Natural killer cell treated with Interleukin-12 subunit alpha and Interleukin-12 subunit beta and Interleukin-15 and Interleukin-18, amount 100 ng/mL, for 72 hours (primary cell): ENCODE data around the gene ARHGEF4. TPM values are rescaled to one million over a fixed set of nuclear protein-coding genes. Genes with fewer than 3 reads are reported as not detected.

Experiments used
- ATAC-seq, 2 donors: fragments of 150-1000 bp; cut with Tn5 transposase in 1 of 2; sonication (Bioruptor Pico), chemical (Tn5 transposase) in 1 of 2; 2 replicates each; pipeline ENCODE4 v1.10.0; 2021
- DNase-seq: peaks from one replicate; pipeline ENCODE4 v3.0.0; 2022; ENCODE audit warnings: low spot score
- H3K27ac Mint-ChIP-seq, 2 donors: 1 replicate in 1 of 2; 2 replicates in 1 of 2; pipeline ENCODE4 v1.8.0; 2022; ENCODE audit warnings: mixed read lengths in 2 of 2, mild to moderate bottlenecking in 1 of 2, moderate library complexity in 1 of 2
- H3K27me3 Mint-ChIP-seq, 2 donors: 1 replicate in 1 of 2; 2 replicates in 1 of 2; pipeline ENCODE4 v1.8.0; 2022; ENCODE audit warnings: mixed read lengths in 2 of 2
- H3K36me3 Mint-ChIP-seq: one replicate; pipeline ENCODE4 v1.8.0; 2022; ENCODE audit warnings: mixed read lengths
- H3K4me1 Mint-ChIP-seq, 2 donors: 1 replicate in 1 of 2; 2 replicates in 1 of 2; pipeline ENCODE4 v1.8.0; 2022; ENCODE audit warnings: low read depth in 2 of 2, mixed read lengths in 2 of 2, mild to moderate bottlenecking in 1 of 2
- H3K4me3 Mint-ChIP-seq: one replicate; pipeline ENCODE4 v1.8.0; 2022; ENCODE audit warnings: mixed read lengths
- H3K9me3 Mint-ChIP-seq: 2 replicates; pipeline ENCODE4 v1.8.0; 2022; ENCODE audit warnings: mixed read lengths
- total RNA-seq, 2 donors: library from RNA; stranded (reverse); gene quantifications; one replicate each; pipeline ENCODE4 v1.2.3, GENCODE V29; 2022

ARHGEF4 gene, protein sequence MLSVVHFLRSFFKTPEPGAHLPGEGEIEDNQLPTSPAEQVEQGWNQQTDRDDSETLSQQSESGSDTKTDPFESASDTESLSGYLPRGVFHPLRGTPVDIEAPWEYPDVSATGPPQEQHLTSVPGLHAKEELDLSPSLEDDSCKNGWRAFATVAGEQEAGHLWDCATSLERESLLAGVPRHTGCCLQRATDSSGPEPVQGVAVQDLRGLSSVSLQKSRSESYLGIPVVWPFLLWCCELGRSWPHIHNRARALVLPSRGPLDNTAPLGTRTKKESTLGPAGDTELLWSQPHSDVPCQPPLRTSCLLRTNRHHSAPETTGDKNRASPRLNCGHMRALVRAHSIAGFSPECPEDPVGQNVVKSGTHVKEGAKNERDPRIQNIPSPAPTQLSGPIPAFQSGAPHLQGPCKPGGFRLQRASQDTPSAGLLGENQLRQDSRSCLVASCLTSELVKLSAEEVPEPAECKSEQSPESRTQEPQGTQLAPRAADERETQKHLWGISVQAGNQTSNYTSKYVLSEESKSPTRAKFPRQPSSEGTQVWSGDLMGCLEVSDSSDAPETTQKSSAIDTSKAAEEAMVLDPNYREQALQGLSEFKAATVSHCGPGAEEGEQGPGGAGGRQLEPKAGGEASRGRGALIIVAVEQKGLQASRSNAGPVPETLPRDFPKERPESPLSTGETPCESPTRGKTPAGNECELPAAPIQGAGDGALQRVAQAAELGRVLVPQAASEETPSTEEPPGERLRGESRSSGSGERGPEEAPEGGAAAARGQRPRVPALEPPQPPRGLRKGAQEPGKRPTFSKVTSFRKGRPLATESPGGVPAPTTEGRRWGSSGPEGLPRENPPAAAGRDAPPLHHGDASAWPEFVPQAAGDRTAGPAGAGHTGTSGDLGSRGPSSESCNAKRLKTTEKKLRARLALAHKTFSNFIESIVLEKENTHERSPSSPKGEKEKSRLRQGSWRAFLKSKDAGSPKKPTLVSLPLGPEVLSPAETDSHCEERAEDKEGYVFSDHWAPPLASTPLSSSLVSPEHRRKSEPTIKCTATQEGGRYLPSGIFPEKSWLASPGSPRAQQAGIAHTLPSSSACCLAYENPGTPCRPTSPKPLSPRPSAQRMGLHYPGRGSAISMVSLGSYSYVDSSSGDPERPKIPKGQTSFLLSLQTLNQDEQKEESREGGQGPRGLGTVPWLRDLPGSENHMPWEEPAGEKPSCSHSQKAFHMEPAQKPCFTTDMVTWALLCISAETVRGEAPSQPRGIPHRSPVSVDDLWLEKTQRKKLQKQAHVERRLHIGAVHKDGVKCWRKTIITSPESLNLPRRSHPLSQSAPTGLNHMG (N-terminal part only)
- total RNA-seq, result not detected

DNA sequence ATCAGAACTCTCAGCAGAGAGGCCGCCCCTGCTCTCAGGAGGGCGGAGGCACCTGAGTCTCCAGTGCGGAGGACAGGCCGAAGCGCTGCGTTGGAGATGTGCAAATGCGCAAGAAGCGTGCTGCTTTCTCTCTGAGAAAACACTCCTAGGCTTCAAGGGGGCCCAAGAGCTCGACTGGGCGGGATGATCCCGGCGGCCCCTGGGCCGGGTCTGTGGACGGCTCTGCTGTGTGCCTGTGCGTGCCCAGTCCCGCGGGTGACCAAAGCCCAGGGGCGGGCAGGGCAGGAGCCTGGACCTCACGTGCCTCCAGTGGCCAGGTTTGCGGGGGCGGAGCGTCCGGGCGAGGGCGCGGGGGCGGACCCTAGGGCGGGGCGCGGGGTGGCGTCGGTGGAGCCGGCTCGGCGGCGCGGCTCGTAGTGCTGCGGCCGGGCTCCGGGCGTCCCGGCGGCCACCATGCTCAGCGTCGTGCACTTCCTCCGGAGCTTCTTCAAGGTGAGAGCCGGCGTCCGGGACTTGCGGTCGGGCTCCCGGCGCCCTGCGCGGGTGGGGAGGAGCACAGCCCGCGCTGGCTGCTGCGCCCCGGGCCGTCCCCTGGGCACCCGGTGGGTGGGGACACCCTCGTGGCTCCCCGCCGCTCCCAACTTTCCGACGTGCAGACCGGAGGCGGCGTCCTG is at the start of gene ARHGEF4:
ARHGEF4 (plus strand) TSS at position 414 of the 674 bp plus-strand sequence; CDS start at position 454, 40 bp downstream.
- Mint-ChIP-seq H3K27ac (no peak within 1 kb of the TSS), H3K4me1 (peaks cover 0 to 3% of the 10 kb centered on the region in 2 donors), H3K4me3 (no peak within 1 kb of the TSS), H3K27me3 (peaks cover 14 to 27% of the 10 kb centered on the region in 2 donors), H3K9me3 (no peaks in the 10 kb centered on the region), H3K36me3 (no peaks in the 10 kb centered on the region)
- ATAC-seq (peak; percentile 53 to 69), DNase-seq (peak; percentile 62)

DNA sequence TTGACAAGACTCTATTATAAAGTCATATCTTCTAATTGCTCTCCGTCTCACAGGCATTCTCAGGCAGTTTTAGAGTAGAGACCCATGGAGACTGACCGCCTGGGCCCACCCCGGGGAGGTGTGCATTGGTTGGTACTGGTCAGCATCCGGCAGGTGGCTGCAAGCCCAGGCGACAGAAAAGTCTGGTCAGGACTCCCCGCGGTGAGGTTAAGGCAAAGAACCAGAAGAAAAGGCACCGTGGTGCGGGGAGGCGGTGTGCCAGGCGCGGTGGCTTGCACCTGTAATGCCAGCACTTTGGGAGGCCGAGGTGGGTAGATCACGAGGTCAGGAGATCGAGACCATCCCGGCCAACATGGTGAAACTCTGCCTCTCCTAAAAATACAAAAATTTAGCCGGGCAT is 48.9 kb upstream of the ARHGEF4 start:
- ATAC-seq (no peak), DNase-seq (no peak)
- Mint-ChIP-seq H3K36me3 (no peaks in the 10 kb centered on the region), H3K27me3 (peaks cover 0 to 3% of the 10 kb centered on the region in 2 donors), H3K9me3 (no peaks in the 10 kb centered on the region), H3K4me1 (peaks cover 0 to 3% of the 10 kb centered on the region in 2 donors), H3K4me3 (no peak overlapping the region), H3K27ac (no peak overlapping the region)

DNA sequence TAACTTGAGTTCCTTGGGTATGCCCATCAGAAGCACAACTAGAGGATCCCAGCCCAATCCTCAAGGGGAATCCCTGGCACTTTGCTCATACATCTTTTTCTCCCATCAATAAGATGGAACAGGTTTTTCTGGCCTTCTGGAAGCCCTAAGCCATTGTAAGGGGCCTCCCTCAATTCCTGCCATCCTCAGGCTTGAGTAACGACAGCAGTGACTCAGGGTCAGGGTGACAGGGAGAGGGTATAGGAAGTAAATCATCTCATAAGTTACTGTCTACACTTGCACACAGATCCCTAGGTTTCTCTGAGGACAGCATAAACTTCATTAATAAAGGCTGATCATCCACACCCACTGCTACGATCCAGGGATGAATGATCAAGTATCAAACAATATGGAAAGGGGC is 46.4 kb upstream of the ARHGEF4 start:
- ATAC-seq, result no peak
- no peak overlapping the region for H3K27ac Mint-ChIP-seq
- no peaks in the 10 kb centered on the region for H3K27me3 Mint-ChIP-seq
- no peak for DNase-seq
- no peaks in the 10 kb centered on the region for H3K36me3 Mint-ChIP-seq
- H3K9me3 Mint-ChIP-seq, result no peaks in the 10 kb centered on the region
- peaks cover 16 to 23% of the 10 kb centered on the region in 2 donors for H3K4me1 Mint-ChIP-seq
- H3K4me3 Mint-ChIP-seq, result no peak overlapping the region

DNA sequence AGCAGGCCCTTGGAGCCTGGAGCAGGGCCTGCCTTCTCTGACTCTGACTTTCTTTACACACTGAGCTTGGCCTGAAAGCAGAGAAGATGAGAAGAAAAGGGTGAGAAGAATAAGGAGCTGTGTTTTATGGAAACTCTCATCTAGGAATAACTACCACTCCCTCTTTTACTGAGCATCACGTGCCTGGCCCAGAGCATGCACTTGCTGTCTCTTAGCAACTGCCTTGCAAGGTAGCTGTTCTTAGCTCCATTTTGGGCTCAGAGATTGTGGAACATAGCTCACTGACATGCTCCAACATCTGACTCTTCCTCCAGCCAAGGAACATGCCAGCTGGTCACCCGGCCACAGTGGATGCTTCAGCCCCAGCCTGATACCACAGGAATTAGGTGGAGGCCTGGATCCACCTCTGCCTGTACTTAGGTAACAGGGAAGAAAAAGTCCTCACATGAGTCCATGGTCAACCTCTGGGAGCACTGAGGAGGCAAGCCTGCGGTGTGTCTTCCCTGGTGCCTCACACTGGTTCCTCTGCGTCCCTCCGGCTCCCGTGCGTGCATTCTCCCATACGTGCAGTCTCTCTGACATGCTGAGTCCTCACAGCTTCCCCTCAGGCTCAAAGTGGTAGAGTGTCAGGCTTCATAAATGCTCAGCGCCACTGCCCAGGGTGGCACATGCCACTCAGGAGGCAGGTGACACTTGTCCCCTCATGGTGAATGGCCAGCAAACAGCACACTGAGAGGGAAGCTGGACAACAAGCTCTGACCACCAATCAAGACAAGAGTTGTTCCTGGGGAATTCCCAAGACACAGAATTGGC is 45.7 kb upstream of the ARHGEF4 start:
- ATAC-seq, result no peak
- Mint-ChIP-seq H3K4me3 (no peak overlapping the region), H3K27me3 (no peaks in the 10 kb centered on the region), H3K9me3 (no peaks in the 10 kb centered on the region), H3K27ac (no peak overlapping the region), H3K36me3 (no peaks in the 10 kb centered on the region), H3K4me1 (peaks cover 23 to 30% of the 10 kb centered on the region in 2 donors)
- DNase-seq, result no peak

DNA sequence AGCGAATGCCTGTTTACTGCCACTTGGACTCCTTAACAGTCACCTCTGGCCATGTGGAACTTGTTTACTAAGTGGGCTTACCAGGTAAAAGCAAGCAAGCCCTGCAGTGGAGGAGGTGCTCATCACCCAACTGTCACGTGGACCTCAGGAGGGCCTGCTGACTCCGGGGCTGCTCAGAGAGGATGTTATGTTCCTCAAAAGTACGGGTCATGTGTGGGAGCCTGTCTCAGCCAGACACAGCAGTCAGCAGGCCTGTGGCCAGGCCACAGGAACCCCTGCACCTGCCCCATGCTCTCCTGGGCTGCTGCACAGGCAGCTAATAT is 45.1 kb upstream of the ARHGEF4 start:
- no peaks in the 10 kb centered on the region for H3K27me3 Mint-ChIP-seq
- DNase-seq (no peak), ATAC-seq (no peak)
- H3K36me3 Mint-ChIP-seq, result no peaks in the 10 kb centered on the region
- H3K9me3 Mint-ChIP-seq, result no peaks in the 10 kb centered on the region
- H3K27ac Mint-ChIP-seq, result no peak overlapping the region
- H3K4me3 Mint-ChIP-seq, result no peak overlapping the region
- H3K4me1 Mint-ChIP-seq, result peaks cover 28 to 36% of the 10 kb centered on the region in 2 donors

DNA sequence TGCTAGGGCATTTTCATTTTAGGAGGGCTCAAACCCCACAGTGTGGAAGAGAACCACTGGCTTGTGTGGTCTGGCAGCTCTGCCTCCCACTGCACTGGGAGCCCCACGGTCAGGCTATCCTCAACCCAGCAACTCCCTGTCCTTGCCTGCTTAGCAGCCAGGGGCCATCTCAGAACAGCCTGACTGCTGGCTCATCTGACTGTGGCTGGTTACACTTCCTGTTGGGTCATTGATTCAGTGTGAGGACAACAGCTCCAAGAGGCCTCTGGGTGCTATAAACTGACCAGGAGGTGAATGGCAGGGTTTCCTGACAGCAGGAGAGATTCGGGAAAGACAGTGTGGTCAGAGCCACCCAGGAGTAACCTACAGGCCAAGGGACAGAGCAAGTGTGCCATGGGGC is 41.3 kb upstream of the ARHGEF4 start:
- peak overlapping the region; percentile 79 to 87 for H3K27ac Mint-ChIP-seq
- ATAC-seq (no peak), DNase-seq (no peak)
- H3K36me3 Mint-ChIP-seq, result no peaks in the 10 kb centered on the region
- H3K4me3 Mint-ChIP-seq, result peak overlapping the region; percentile 84
- H3K9me3 Mint-ChIP-seq, result no peaks in the 10 kb centered on the region
- peaks cover 36 to 37% of the 10 kb centered on the region in 2 donors for H3K4me1 Mint-ChIP-seq
- H3K27me3 Mint-ChIP-seq, result no peaks in the 10 kb centered on the region

DNA sequence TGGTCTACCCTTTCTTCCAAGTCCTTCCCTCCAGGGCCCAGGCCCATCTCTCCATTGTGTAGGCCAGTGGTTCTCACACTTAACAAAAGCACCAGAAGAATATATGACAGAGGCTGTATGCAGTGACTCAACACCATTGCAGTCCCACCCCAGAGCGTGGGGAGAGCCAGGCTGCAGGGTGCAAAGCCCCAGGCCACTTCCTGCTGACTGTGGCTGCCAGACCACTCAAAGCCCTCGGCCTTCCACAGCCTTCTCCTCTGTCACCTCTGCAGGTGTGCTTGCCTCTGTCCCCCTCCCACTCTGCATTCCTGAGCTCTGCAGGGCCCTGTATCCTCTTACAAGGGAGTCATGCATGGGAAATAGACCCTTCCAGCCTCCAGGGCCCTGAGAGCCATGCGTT is 40.4 kb upstream of the ARHGEF4 start:
- Mint-ChIP-seq H3K27ac (peak overlapping the region; percentile 79 to 87), H3K4me3 (peak overlapping the region; percentile 84), H3K27me3 (no peaks in the 10 kb centered on the region), H3K4me1 (peaks cover 36 to 37% of the 10 kb centered on the region in 2 donors), H3K36me3 (no peaks in the 10 kb centered on the region), H3K9me3 (no peaks in the 10 kb centered on the region)
- ATAC-seq, result peak; percentile 75 to 78
- DNase-seq, result peak; percentile 92

DNA sequence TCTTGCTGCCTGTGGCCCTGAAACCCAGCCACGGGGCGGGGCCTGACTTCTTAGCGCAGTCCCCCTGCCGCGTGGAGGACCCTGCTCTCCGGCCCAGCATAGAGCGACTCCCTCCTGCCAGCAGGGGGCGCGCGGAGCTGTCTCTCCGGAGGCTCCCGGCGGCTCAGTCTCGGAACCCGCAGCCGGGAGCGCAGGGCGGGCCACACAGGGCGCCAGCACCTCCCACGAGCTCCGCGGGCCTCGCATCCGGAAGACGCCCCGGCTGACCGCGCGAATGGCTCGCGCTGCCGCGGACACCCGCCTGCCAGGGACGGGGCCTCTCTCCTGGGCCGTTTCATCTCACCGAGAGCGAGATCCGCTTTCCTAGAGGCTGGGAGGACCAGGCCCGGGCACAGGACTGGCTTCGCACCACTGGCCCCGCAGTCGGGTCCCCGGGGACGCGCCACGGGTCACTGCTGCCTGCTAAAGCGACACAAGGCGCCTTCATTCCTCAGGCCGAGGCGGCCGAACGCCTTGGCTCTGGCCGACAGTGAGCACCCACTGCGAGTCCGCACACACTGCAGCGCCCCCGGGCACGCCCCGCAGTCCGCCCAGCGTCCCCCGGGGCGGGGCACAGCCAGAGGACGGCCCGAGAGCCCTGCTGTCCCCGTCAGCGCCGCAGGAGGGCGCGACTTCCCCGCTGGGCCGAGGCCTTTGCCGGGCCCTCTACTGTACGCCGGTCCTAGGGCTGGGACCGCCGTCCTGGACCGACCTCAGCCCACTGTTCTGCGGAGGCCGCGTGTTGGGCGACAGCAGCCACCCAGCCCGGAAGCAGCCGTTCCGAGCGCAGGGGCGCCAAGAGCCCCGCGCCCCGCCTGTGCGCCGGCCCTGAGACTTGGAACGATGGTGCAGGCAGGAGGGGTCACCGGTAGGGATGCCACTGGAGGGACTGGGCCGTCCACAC is 39.0 kb upstream of the ARHGEF4 start:
- Mint-ChIP-seq H3K4me3 (peak overlapping the region; percentile 63), H3K9me3 (no peaks in the 10 kb centered on the region), H3K27me3 (no peaks in the 10 kb centered on the region), H3K4me1 (peaks cover 33 to 37% of the 10 kb centered on the region in 2 donors), H3K36me3 (no peaks in the 10 kb centered on the region), H3K27ac (peak overlapping the region; percentile 79 to 87)
- ATAC-seq (peak; percentile 89 to 92), DNase-seq (peak; percentile 95)

DNA sequence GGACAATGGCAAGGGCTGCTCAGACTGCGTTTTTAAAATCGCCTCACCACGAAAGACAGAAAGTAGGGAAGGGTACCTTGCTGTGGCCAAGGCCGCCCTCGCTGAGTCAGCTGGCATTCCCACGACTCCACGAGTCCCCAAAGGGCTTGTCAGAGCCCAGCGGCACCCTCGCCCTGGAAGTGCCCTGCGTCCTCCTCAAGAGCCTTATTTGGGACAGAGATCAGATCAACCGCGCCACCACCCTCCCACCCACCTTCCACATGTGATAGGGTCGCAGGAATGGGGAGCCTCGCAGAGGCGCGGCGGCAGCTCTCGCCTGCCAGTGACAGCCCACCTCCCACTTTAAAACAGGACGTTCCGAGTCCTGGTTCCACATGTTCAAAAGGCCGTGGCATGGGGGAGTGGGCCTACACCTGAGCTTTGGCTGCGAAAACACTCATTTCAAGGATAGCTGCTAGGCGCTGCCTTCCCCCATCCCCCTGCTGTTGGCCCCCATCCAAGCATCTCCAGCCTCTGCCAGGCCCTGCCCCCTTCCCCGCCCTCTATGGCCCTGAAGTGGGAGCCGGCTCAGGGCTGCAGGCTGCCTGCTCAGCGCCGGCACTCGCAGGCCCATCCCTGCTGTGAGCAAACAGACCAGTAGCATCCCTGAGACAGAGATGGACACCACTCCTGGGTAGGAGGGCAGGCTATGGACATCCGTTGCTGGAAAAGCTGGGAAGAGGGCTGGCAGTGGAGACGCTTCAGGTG is 38.1 kb upstream of the ARHGEF4 start:
- no peaks in the 10 kb centered on the region for H3K27me3 Mint-ChIP-seq
- no peaks in the 10 kb centered on the region for H3K36me3 Mint-ChIP-seq
- H3K27ac Mint-ChIP-seq, result no peak overlapping the region
- ATAC-seq, result no peak
- DNase-seq, result no peak
- no peaks in the 10 kb centered on the region for H3K9me3 Mint-ChIP-seq
- H3K4me1 Mint-ChIP-seq, result peaks cover 27 to 29% of the 10 kb centered on the region in 2 donors
- H3K4me3 Mint-ChIP-seq, result peak overlapping the region; percentile 63

DNA sequence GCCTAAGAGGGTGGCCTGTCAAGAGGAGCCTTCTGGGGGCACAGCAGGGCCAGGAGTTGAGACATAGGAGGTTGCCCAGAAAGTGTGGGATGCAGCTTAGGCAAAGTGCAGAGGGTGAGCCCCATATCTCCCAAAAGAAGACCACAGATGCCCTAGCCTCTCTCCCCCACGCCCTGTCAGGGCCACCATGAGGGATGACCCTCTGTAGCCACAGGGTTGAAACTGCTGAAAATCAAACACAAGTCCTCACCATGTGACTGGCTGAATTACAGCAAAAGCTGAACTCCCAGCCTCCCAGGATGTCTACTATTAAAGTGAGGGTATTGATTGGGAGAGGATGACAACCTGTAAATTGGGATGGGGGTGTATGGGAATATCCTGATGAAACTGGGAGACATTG is 37.4 kb upstream of the ARHGEF4 start:
- Mint-ChIP-seq H3K4me3 (no peak overlapping the region), H3K9me3 (no peaks in the 10 kb centered on the region), H3K27ac (no peak overlapping the region), H3K27me3 (no peaks in the 10 kb centered on the region), H3K36me3 (no peaks in the 10 kb centered on the region), H3K4me1 (peaks cover 24 to 26% of the 10 kb centered on the region in 2 donors)
- DNase-seq (no peak), ATAC-seq (no peak)

DNA sequence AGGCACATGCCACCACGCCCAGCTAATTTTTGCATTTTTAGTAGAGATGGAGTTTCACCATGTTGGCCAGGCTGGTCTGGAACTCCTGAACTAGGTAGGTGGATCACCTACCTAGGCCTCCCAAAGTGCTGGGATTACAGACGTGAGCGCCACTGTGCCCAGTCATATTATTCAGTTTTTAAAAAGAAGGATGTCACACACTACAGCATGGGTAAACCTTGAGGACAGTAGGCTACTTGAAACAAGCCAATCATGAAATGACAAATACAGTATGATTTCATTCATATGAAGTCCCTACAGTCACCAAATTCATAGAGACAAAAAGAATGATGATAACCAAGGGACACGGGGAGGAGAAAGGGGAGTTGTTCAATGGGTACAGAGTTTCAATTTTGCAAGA is 31.1 kb upstream of the ARHGEF4 start:
- no peak overlapping the region for H3K4me3 Mint-ChIP-seq
- H3K9me3 Mint-ChIP-seq, result no peaks in the 10 kb centered on the region

More for the DNA sequence above, 31.1 kb upstream of the ARHGEF4 start:
- Mint-ChIP-seq H3K27me3 (peaks cover 0 to 12% of the 10 kb centered on the region in 2 donors), H3K27ac (peak overlapping the region in 1 of 2 donors; percentile 40), H3K4me1 (peaks cover 8 to 9% of the 10 kb centered on the region in 2 donors), H3K36me3 (no peaks in the 10 kb centered on the region)
- ATAC-seq, result no peak
- no peak for DNase-seq
